Measurements from ENCODE around the gene MAP2K3. TPM values are rescaled to one million over a fixed set of nuclear protein-coding genes. Genes with fewer than 3 reads are reported as not detected.

MAP2K3 gene
- total and polyA plus RNA-seq, 2 of the 8 experiments (the other 6 are each of a cell fraction or from before 2014, with no cell fraction given): 16.9 to 33.5 TPM

DNA sequence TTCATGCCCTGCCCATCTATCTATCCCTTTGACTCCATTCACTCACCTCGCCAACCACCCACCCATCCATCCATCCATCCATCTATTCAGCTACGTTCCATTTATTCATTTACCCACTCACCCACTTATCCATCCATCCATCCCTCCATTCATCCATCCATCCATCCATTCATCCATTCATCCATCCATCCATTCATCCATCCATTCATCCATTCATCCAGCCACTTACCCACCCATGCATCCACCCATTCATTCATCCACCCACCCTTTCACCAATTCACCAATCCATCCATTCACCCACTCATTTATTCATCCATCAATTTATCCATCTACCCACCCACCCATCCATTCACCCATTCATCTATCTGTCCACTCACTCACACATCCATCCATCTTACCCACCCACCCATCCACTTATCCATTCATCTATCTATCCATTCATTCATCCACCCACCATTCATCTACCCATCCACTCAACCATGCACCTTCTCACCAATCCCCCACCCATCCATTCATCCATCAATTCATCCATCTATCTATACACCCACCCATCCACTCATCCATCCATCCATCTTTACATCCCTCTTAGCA is 72.1 kb downstream of the MAP2K3 start:
- CTCF ChIA-PET (ENCODE audit: partially characterized antibody): interaction anchor here (1.6 kb wide), 1 partner anchor 20 kb away, joined by 6 read pairs; the partner anchor contains the start of gene KCNJ12
- Histone ChIP-seq H2AFZ (ENCODE audit: low read length) (no peak overlapping the region), H3K4me1 (replicated peaks in 1 of 4; ENCODE audit: control insufficient read depth in 3 of 4, insufficient read depth in 4 of 4, low read length in 3 of 4) (peaks cover 0 to 19% (median 6%) of the 10 kb centered on the region in 4 experiments; a peak in 6 of 7 replicates)

More for the DNA sequence above, 72.1 kb downstream of the MAP2K3 start:
- H3K56ac ChIP-seq (replicated peaks; ENCODE audit: insufficient read length, low read depth, low read length): peak overlapping the region; percentile 62
- no peak overlapping the region for H3K4ac ChIP-seq (replicated peaks; ENCODE audit: insufficient read length, low read depth, low read length)
- no peaks in the 10 kb centered on the region for H3K36me3 ChIP-seq (ENCODE audit: control insufficient read depth in 2 of 4, insufficient read depth in 4 of 4, low read length in 3 of 4)
- no peak overlapping the region for H2BK12ac ChIP-seq (ENCODE audit: low read depth, low read length)
- H3K4me2 ChIP-seq (ENCODE audit: insufficient read depth in 1 of 2, low read depth in 2 of 2, low read length in 2 of 2): no peak overlapping the region
- no peak overlapping the region for H2BK15ac ChIP-seq (ENCODE audit: low read length)
- H3K79me1 ChIP-seq (ENCODE audit: low read depth, low read length): no peaks in the 10 kb centered on the region; the same call in 1 of the 2 replicates
- H3K4me3 ChIP-seq (ENCODE audit: extremely low read depth in 1 of 4, insufficient read depth in 2 of 4, low read depth in 3 of 4, low read length in 4 of 4): no peak overlapping the region
- no peak overlapping the region for H3K23ac ChIP-seq (ENCODE audit: insufficient read length)
- H3K27ac ChIP-seq (ENCODE audit: low read depth, low read length): no peak overlapping the region
- H3K14ac ChIP-seq (ENCODE audit: insufficient read length): no peak overlapping the region
- DNase-seq (ENCODE audit: low read depth in 1 of 2, low spot score in 2 of 2) (no peak), FAIRE-seq (no peak)
- no peak overlapping the region for H4K8ac ChIP-seq (ENCODE audit: extremely low read depth, insufficient read depth, low read length)
- H2AK5ac ChIP-seq (ENCODE audit: low read depth, low read length): no peak overlapping the region
- no peak overlapping the region for H3K18ac ChIP-seq (ENCODE audit: extremely low read depth, low read length)
- no peak overlapping the region for H4K91ac ChIP-seq (replicated peaks; ENCODE audit: insufficient read length, low read length)
- no peaks in the 10 kb centered on the region for H3K79me2 ChIP-seq (ENCODE audit: control insufficient read depth in 1 of 2, insufficient read depth in 2 of 2, low read length in 2 of 2)
- no peak overlapping the region for H2BK20ac ChIP-seq (ENCODE audit: low read length)
- no peaks in the 10 kb centered on the region; a peak in 3 of 7 replicates for H3K27me3 ChIP-seq (replicated peaks in 1 of 4; ENCODE audit: control insufficient read depth in 3 of 4, extremely low read depth in 1 of 4, insufficient read depth in 3 of 4, low read length in 3 of 4)
- TF ChIP-seq KDM4A (IDR thresholded peaks at IDR 0.05; ENCODE audit: low read depth, low read length, severe bottlenecking) (no peak), CBX8 (IDR thresholded peaks at IDR 0.05; ENCODE audit: borderline replicate concordance, low read depth, low read length) (no peak), EGR1 (IDR thresholded peaks at IDR 0.05; ENCODE audit: borderline replicate concordance, low read depth, low read length) (no peak), BCL11A (IDR thresholded peaks at IDR 0.05; ENCODE audit: low read depth in 2 of 2, low read length in 2 of 2) (no peak), EZH2 (IDR thresholded peaks at IDR 0.05; ENCODE audit: low read depth, low read length, severe bottlenecking) (no peak), CHD1 (IDR thresholded peaks at IDR 0.05; ENCODE audit: low read depth, low read length) (no peak)
- peaks cover 8% of the 10 kb centered on the region; the same call in 1 of the 2 replicates for H3K23me2 ChIP-seq (ENCODE audit: low read depth, low read length)
- POLR2A ChIA-PET (ENCODE audit: partially characterized antibody): no interaction called here
- no peaks in the 10 kb centered on the region for H3K9me3 ChIP-seq (ENCODE audit: insufficient read depth in 2 of 2, low read depth in 1 of 2, low read length in 1 of 2)
- 87% methylated on average over 2 of the region's 2 CpGs; no CpG with 5 or more reads in 1 of the 2 experiments for WGBS, 2 experiments (ENCODE audit: extremely low coverage in 1 of 2, insufficient coverage in 1 of 2, insufficient read length in 1 of 2, insufficient replicate concordance in 2 of 2, low coverage in 1 of 2, low lambda C conversion rate in 2 of 2, missing lambda C conversion rate in 1 of 2)
- no peak overlapping the region for H2BK120ac ChIP-seq (replicated peaks; ENCODE audit: low read depth, low read length)
- H3K9ac ChIP-seq (replicated peaks in 1 of 4; ENCODE audit: extremely low read depth in 1 of 4, low read depth in 3 of 4, low read length in 3 of 4): no peak overlapping the region
- H4K5ac ChIP-seq (ENCODE audit: insufficient read length, low read depth, low read length): no peak overlapping the region
- no peaks in the 10 kb centered on the region for H4K20me1 ChIP-seq (replicated peaks in 1 of 2; ENCODE audit: control insufficient read depth in 1 of 2, insufficient read depth in 2 of 2, low read length in 2 of 2)
- H2BK5ac ChIP-seq (ENCODE audit: low read depth, low read length): no peak overlapping the region
